Heart right ventricle (tissue), 16 donors: Measurements from ENCODE around the gene RNF19B. TPM values are rescaled to one million over a fixed set of nuclear protein-coding genes. Genes with fewer than 3 reads are reported as not detected.

Experiments used
- ATAC-seq, 8 donors: fragments of 200-7000 bp; cut with Tn5 transposase; one replicate each; pipeline ENCODE4 v1.9.1; 2020; ENCODE audit warnings: mild to moderate bottlenecking in 8 of 8, moderate library complexity in 8 of 8, moderate number of reproducible peaks in 1 of 8
- DNase-seq, 2 donors: peaks; one replicate each; pipeline ENCODE4 v3.0.0-alpha.2; 2020
- H3K27ac ChIP-seq, 10 donors: fragments of 200-600 bp; sonication (generic) in 2 of 10; one replicate each; pipeline versions ENCODE4 v1.5.0 to v1.8.0; 2020 to 2022; ENCODE audit warnings: mild to moderate bottlenecking in 3 of 10
- H3K27me3 ChIP-seq, 7 donors: fragments of 200-600 bp; one replicate each; pipeline ENCODE4 v1.8.0; 2021 to 2022; ENCODE audit warnings: mild to moderate bottlenecking in 2 of 7
- H3K36me3 ChIP-seq, 9 donors: fragments of 200-600 bp; sonication (generic) in 1 of 9; one replicate each; pipeline versions ENCODE4 v1.5.0 to v1.8.0; 2020 to 2022; ENCODE audit warnings: mild to moderate bottlenecking in 2 of 9
- H3K4me1 ChIP-seq, 9 donors: fragments of 200-600 bp; sonication (generic) in 1 of 9; one replicate each; pipeline versions ENCODE4 v1.5.0 to v1.8.0; 2020 to 2022; ENCODE audit warnings: mild to moderate bottlenecking in 4 of 9
- H3K4me3 ChIP-seq, 10 donors: fragments of 200-600 bp; sonication (generic) in 2 of 10; one replicate each; pipeline versions ENCODE4 v1.5.0 to v1.8.0; 2020 to 2022; ENCODE audit warnings: mild to moderate bottlenecking in 7 of 10, moderate library complexity in 2 of 10
- H3K9me3 ChIP-seq, 11 donors: fragments of 200-600 bp in 10 of 11; sonication (generic) in 2 of 11; one replicate each; pipeline versions ENCODE4 v1.5.0 to v1.8.0; 2013 to 2022; ENCODE audit warnings: mild to moderate bottlenecking in 2 of 11, control low read depth in 1 of 11, moderate library complexity in 1 of 11
- CTCF ChIP-seq, 9 donors: fragments of 200-600 bp; sonication (generic) in 2 of 9; IDR thresholded peaks; one replicate each; pipeline versions ENCODE4 v1.5.0 to v1.8.0; 2021 to 2022; ENCODE audit warnings: antibody characterized with exemption in 9 of 9, mild to moderate bottlenecking in 5 of 9, moderate library complexity in 1 of 9
- WGBS, 2 donors: extraction: QIAGEN DNeasy Blood & Tissue Kit; methylation state at CpG; one replicate each; pipeline ENCODE4 v1.1.7; 2013; ENCODE audit warnings: inconsistent platforms in 1 of 2; 5-methylcytosine and 5-hydroxymethylcytosine counted together
- intact Hi-C, 10 donors: fragments of 100-400 bp; cut with DNase I; formaldehyde crosslinking; loops; one replicate each; pipeline versions ENCODE4 v1.11.1 to v1.14.2; 2022
- polyA plus RNA-seq, 2 donors: library from polyadenylated mRNA; stranded (reverse); fragments of 200-250 nt; gene quantifications; one replicate each; pipeline ENCODE4 v1.2.3, GENCODE V29; 2013
- total RNA-seq, 10 donors: library from RNA; stranded (reverse); fragmentation: NEBNext Ultra II Directional in 3 of 10; extraction: Animal tissue kit (Norgen Biotek cat#: 25700) in 3 of 10; gene quantifications; one replicate each; pipeline versions ENCODE4 v1.2.1 to v1.2.4, GENCODE V29; 2021 to 2023
- donor health status: Arrhythmogenic right ventricular cardiomyopathy.
- donor health status: ischemic (EF 13 %, LVEDD 7.1; RV severe dilation, severe dysfunction).
- donor health status: healthy with polysubstance abuse.
- donor health status: DM: no; HTN: yes; CAD: no.
- donor health status: DM: no; HTN: no; CAD: no.
- donor health status: ischemic (EF 25% LVEDD 6.9; RV normal size, moderate dysfunction).
- donor health status: ischemic (EF 25% LVEDD 5.7; RV mildly dilated, moderate dysfunction).
- donor health status: healthy.
- donor health status: DM: yes; HTN: yes; CAD: no.
- donor health status: Ischemic cardiomyopathy.
- donor health status: ischemic (EF 35%, LVEDD 5.7; RV mildly dilated, moderate dysfunction).
- donor health status: nonischemic (EF 11% LVEDD 7.7; RV severe dilation, severe dysfunction).
- donor health status: DM: yes; HTN: yes; CAD: no.
- donor health status: PGD.
- donor health status: ischemic (EF 29% LVEDD 5.4; RV normal size, mild dysfunction).
- donor health status: nonischemic (EF 23%, LVEDD 6.1; RV moderate dilation, normal function).

Gene RNF19B
- total and polyA plus RNA-seq, 12 donors, result 1.1 to 36.9 (median 13.2) TPM

GRCh38 chr1:32971576-32971975 lies 7.0 kb upstream of the RNF19B start:
- no peak overlapping the region for H3K27ac ChIP-seq
- no peak for ATAC-seq
- TF ChIP-seq CTCF (IDR thresholded peaks at IDR 0.05), result no peak
- DNase-seq, result no peak
- intact Hi-C loops, result no loop called here
- H3K9me3 ChIP-seq, result no peaks in the 10 kb centered on the region
- H3K4me1 ChIP-seq, result peaks cover 0 to 10% (median 8%) of the 10 kb centered on the region in 9 donors
- 88 to 92% methylated on average over 3 of the region's 3 CpGs for WGBS, 2 donors
- no peak overlapping the region for H3K4me3 ChIP-seq
- H3K27me3 ChIP-seq, result peaks cover 0 to 24% (median 0%) of the 10 kb centered on the region in 7 donors
- no peaks in the 10 kb centered on the region for H3K36me3 ChIP-seq

GRCh38 chr1:32971156-32971555 lies 6.5 kb upstream of the RNF19B start:
- H3K27ac ChIP-seq, result no peak overlapping the region
- H3K36me3 ChIP-seq, result no peaks in the 10 kb centered on the region
- 93 to 98% methylated on average over 1 of the region's 1 CpG for WGBS, 2 donors
- H3K4me1 ChIP-seq, result peaks cover 0 to 10% (median 8%) of the 10 kb centered on the region in 9 donors
- intact Hi-C loops, result no loop called here
- DNase-seq (no peak), ATAC-seq (no peak)
- H3K27me3 ChIP-seq, result peaks cover 0 to 24% (median 0%) of the 10 kb centered on the region in 7 donors
- H3K9me3 ChIP-seq, result no peaks in the 10 kb centered on the region
- H3K4me3 ChIP-seq, result no peak overlapping the region
- TF ChIP-seq CTCF (IDR thresholded peaks at IDR 0.05), result no peak

- Histone ChIP-seq H3K4me3 (no peak overlapping the region), H3K27me3 (peaks cover 0 to 24% (median 0%) of the 10 kb centered on the region in 7 donors), H3K27ac (no peak overlapping the region), H3K9me3 (no peaks in the 10 kb centered on the region), H3K36me3 (no peaks in the 10 kb centered on the region), H3K4me1 (peaks cover 0 to 17% (median 8%) of the 10 kb centered on the region in 9 donors)
- ATAC-seq, result no peak
- no peak for TF ChIP-seq CTCF (IDR thresholded peaks at IDR 0.05)
- no peak for DNase-seq
- intact Hi-C loops, result loop anchor here in 2 of 10 donors (5.0 kb wide), 2 partner anchors 38 to 68 kb away; partner anchors contain the start of gene AK2 (in 1 of the 2)
Measured at GRCh38 chr1:32969566-32969965, 5.0 kb upstream of the RNF19B start.

- ATAC-seq (no peak), DNase-seq (no peak)
- no peak overlapping the region for H3K27ac ChIP-seq
- intact Hi-C loops, result loop anchor here in 2 of 10 donors (5.0 kb wide), 2 partner anchors 39 to 69 kb away; partner anchors contain the start of gene AK2 (in 1 of the 2)
- H3K4me3 ChIP-seq, result no peak overlapping the region
- peaks cover 0 to 18% (median 14%) of the 10 kb centered on the region in 9 donors for H3K4me1 ChIP-seq
- TF ChIP-seq CTCF (IDR thresholded peaks at IDR 0.05), result no peak
- H3K9me3 ChIP-seq, result no peaks in the 10 kb centered on the region
- H3K36me3 ChIP-seq, result no peaks in the 10 kb centered on the region
- peaks cover 0 to 23% (median 0%) of the 10 kb centered on the region in 7 donors for H3K27me3 ChIP-seq
- WGBS, 2 donors, result 66 to 68% methylated on average over 4 of the region's 4 CpGs
Measured at GRCh38 chr1:32967888-32968568, 3.4 kb upstream of the RNF19B start.
